HUES64 (cell line): Measurements from ENCODE around the gene NHP2.
"Not testable (repeated sequence)": the region's sequence is repeated elsewhere in the genome, so short reads cannot be mapped to it uniquely, and the experiment has no call there.

Experiments
- H3K27ac ChIP-seq: 2 replicates; pipeline ENCODE4 v1.7.0; 2013; ENCODE audit warnings: low read depth, low read length, inconsistent platforms
- H3K27me3 ChIP-seq: 2 replicates; pipeline ENCODE4 v1.6.1; 2013; ENCODE audit warnings: mild to moderate bottlenecking, low read length; ENCODE audit not compliant: insufficient read depth
- H3K36me3 ChIP-seq: 2 replicates; pipeline ENCODE4 v1.6.1; 2013; ENCODE audit warnings: mild to moderate bottlenecking, low read length; ENCODE audit not compliant: insufficient read depth
- H3K4me1 ChIP-seq: 2 replicates; pipeline ENCODE4 v1.6.1; 2013; ENCODE audit warnings: mild to moderate bottlenecking, low read length, moderate library complexity; ENCODE audit not compliant: insufficient read depth
- H3K4me3 ChIP-seq: 2 replicates; pipeline ENCODE4 v1.5.1; 2013; ENCODE audit warnings: mild to moderate bottlenecking, low read length, moderate library complexity
- H3K9ac ChIP-seq: 2 replicates; pipeline ENCODE4 v1.6.1; 2013; ENCODE audit warnings: mild to moderate bottlenecking, low read depth, low read length
- H3K9me3 ChIP-seq: 2 replicates; pipeline ENCODE4 v1.6.1; 2013; ENCODE audit warnings: low read depth, low read length; ENCODE audit not compliant: insufficient read depth
- WGBS: fragments of 150-250, 120-280 bp; methylation state at CpG from one replicate; pipeline ENCODE4 v1.1.7; 2013; ENCODE audit warnings: missing lambda C conversion rate; 5-methylcytosine and 5-hydroxymethylcytosine counted together

NHP2 gene

DNA sequence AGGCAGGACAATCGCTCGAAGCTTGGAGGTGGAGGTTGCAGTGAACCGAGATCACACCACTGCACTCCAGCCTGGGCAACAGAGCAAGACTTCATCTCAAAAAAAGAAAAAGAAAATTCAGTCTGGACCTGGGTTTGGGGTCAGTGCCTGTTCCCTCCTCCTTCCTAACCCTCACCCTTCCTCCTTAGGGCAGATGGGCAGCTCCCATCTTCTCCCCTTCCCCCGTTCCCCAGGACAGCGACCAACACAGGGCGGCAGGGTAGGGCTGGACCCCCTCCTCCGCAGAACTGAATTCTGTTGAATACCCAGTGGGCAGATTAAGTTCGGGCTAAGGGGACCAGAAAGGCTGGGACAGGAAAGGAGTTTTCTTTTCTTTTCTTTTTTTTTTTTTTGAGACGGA is 24.4 kb downstream of the NHP2 start:
- Histone ChIP-seq H3K27ac (0 out of 2 replicates have a peak overlapping the region, but pooled peaks have one; percentile 41), H3K9me3 (no peaks in the 10 kb centered on the region), H3K4me1 (peaks cover 26% of the 10 kb centered on the region), H3K36me3 (peaks cover 8% of the 10 kb centered on the region), H3K9ac (no peak overlapping the region), H3K27me3 (no peaks in the 10 kb centered on the region), H3K4me3 (no peak overlapping the region)
- WGBS, result 91% methylated on average over 9 of the region's 9 CpGs

DNA sequence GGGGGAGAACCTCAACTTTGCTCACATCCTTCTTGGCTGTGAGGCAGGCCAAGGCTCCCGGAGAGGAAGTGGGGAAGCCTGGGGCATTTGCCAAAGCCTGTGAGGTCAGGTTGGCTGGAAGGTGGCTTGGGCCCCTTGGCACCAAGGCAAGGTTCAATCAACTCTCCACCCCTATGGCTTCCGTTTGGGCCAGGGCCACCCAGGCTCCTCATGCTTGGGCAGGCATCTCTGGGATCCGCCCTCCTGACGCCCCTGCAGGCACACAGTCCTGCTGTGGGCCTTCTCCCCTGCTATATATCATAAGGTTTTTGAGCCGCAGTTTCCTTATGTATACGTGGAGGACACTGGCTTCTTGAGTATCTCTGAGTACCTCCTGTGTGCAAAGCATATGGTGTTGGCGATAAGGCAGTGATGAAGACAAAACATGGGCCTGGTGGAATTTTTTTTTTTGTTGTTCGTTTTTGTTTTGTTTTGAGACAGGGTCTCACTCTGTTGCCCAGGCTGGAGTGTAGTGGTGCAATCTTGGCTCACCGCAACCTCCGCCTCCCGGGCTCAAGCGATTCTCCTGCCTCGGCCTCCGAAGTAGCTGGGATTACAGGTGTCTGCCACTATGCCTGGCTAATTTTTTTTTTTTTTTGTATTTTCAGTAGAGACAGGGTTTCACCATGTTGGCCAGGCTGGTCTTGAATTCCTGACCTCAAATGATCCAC is 26.2 kb downstream of the NHP2 start:
- 86% methylated on average over 13 of the region's 14 CpGs for WGBS
- peaks cover 15% of the 10 kb centered on the region for H3K36me3 ChIP-seq
- peak overlapping the region; percentile 68 for H3K9ac ChIP-seq
- H3K4me1 ChIP-seq, result peaks cover 33% of the 10 kb centered on the region
- not testable (repeated sequence) for H3K27me3 ChIP-seq, H3K9me3 ChIP-seq, H3K4me3 ChIP-seq
- H3K27ac ChIP-seq, result peak overlapping the region; percentile 98

GRCh38 chr5:178126556-178126955 is 27.1 kb downstream of the NHP2 start:
- H3K4me1 ChIP-seq, result peaks cover 33% of the 10 kb centered on the region
- H3K36me3 ChIP-seq, result peaks cover 24% of the 10 kb centered on the region
- no peaks in the 10 kb centered on the region for H3K27me3 ChIP-seq
- H3K4me3 ChIP-seq, result peak overlapping the region; percentile 10
- WGBS, result 0% methylated on average over 2 of the region's 3 CpGs
- peak overlapping the region; percentile 98 for H3K27ac ChIP-seq
- H3K9me3 ChIP-seq, result no peaks in the 10 kb centered on the region
- H3K9ac ChIP-seq, result peak overlapping the region; percentile 68

- Histone ChIP-seq H3K4me1 (peaks cover 32% of the 10 kb centered on the region), H3K27me3 (no peaks in the 10 kb centered on the region), H3K27ac (peak overlapping the region; percentile 96), H3K9me3 (no peaks in the 10 kb centered on the region), H3K36me3 (peaks cover 35% of the 10 kb centered on the region), H3K9ac (peak overlapping the region; percentile 49; the same call in 1 of the 2 replicates), H3K4me3 (no peak overlapping the region)
- whole genome bisulfite sequencing, result 82% methylated on average over 9 of the region's 10 CpGs
These were observed 28.3 kb downstream of the NHP2 start for GRCh38 chr5:178125253-178125906.

DNA sequence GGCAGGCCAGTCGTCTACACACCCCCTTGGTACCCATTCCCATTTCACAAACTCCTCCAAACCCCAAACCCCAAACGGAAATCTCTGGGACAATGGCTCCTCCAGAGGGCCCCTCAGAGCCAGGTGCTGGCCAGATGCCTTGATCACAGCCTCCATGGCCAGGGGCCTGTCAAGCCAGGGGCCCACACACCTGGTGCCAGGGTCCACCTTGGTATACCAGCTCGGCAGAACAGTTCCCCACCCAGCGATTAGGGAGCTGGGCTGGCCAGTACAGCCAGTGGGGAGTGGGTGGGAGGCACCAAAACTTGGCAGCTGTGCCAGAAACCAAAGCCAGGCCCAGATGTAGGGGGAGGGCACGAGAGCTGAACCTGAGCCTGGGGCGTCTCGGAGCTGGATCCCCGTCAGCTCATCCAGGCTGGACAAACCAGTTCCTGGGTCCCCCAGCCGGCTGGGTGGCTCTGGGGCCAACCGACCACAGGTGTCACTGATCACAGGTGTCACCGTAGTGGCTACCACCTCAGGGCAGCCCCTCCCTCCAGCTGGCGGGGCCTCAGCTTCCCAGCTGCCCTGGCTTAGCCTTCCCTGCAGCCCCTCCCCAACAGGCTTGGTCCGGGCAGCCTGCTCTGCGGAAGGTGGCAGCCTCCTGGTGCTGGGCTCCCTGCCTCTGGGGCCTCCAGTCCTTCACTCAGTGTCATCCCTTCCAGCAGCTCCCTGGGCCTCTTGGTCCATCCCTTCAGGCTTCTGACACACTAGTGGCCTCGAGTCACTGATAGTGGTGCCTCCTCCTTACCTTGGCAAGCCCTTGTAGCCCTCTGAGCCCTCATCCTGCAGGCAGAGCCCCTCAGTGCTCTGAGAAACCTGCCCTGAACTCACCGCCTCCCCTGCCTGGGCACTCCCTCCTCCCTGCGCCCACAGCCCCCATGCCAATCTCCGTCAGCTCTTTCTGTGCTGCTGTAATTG is 29.4 kb downstream of the NHP2 start:
- 90% methylated on average over 18 of the region's 18 CpGs for WGBS
- Histone ChIP-seq H3K36me3 (peaks cover 44% of the 10 kb centered on the region), H3K4me1 (peaks cover 32% of the 10 kb centered on the region), H3K27me3 (no peaks in the 10 kb centered on the region), H3K9ac (0 out of 2 replicates have a peak overlapping the region, but pooled peaks have one; percentile 4), H3K27ac (peak overlapping the region; percentile 96), H3K4me3 (no peak overlapping the region), H3K9me3 (no peaks in the 10 kb centered on the region)

DNA sequence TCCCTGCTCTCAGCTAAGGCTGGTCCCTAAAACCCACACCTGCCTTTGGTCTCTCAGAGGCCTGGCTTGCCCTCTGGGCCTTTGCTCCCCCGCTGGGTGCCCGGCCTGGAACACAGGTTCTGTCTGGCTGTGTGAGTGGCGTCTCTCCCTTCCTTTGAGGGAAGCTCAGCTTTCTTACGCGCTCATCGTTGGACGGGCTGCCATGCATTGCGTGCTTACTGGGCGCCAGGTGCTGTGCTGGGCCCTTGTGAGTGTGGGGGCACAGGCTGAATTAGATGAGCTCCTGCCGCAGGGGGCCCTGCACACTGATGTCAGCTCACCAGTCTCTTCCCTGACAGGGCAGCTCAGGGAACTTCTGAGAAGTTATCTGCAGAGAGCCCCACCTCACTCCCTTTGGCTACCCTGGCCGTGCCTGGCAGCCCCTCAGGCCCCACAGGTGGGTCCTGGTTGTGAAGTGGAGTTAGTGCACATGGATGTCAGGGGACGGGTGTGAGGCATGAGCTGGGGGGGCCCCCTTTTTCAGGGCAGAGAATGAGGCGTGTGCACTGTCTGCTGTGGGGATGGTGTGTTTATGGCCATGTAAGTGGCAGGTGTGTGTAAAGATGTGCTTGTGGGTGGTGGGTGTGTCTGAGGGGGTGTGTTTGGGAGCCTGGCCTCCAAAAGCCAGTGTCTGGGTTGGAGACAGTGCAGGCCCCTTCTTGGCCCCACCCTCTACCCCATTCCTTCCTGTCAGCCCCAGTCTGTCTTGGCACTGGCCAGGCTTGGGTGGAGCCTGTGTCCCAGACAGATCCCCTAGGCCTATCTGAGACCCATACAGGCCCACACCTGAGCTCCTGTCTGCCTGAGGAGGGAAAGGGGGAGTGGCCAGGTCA is 30.4 kb downstream of the NHP2 start:
- peaks cover 46% of the 10 kb centered on the region for H3K36me3 ChIP-seq
- H3K9ac ChIP-seq, result no peak overlapping the region
- no peaks in the 10 kb centered on the region for H3K27me3 ChIP-seq
- no peaks in the 10 kb centered on the region for H3K9me3 ChIP-seq
- 93% methylated on average over 13 of the region's 13 CpGs for WGBS
- no peak overlapping the region for H3K4me3 ChIP-seq
- peak overlapping the region; percentile 96 for H3K27ac ChIP-seq
- peaks cover 32% of the 10 kb centered on the region for H3K4me1 ChIP-seq

GRCh38 chr5:178122346-178122745 is 31.3 kb downstream of the NHP2 start:
- H3K36me3 ChIP-seq, result peaks cover 46% of the 10 kb centered on the region
- no peak overlapping the region for H3K4me3 ChIP-seq
- no peaks in the 10 kb centered on the region for H3K9me3 ChIP-seq
- peaks cover 34% of the 10 kb centered on the region for H3K4me1 ChIP-seq
- H3K27ac ChIP-seq, result peak overlapping the region; percentile 7
- no peak overlapping the region for H3K9ac ChIP-seq
- H3K27me3 ChIP-seq, result no peaks in the 10 kb centered on the region
- 91% methylated on average over 5 of the region's 5 CpGs for WGBS

DNA sequence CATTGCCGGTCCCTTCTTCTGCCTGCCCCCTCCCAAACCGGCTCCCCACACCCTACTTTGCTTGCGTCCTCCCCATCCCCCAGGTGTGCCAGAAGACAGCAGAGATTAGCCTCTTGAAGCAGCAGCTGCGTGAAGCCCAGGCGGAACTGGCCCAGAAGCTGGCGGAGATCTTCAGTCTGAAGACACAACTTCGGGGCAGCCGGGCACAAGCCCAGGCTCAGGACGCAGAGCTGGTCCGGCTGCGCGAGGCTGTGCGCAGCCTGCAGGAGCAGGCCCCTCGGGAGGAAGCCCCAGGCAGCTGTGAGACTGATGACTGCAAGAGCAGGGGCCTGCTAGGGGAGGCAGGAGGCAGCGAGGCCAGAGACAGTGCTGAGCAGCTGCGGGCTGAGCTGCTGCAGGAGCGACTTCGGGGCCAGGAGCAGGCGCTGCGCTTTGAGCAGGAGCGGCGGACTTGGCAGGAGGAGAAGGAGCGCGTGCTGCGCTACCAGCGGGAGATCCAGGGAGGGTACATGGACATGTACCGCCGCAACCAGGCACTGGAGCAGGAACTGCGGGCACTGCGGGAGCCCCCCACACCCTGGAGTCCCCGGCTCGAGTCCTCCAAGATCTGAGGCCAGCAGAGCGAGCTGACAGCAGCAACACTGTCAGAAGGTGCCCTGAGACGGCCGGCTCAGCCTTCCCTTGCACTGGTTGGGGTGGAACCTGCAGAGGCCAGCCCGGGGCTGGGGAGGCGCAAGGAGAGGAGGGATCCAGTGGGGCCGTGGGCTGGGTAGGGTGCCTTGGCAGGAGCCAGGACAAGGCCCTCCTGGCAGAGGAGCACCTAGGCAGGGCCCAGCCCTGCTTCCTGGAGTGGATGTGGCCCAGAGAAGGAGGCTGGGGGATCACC is 32.1 kb downstream of the NHP2 start:
- H3K27ac ChIP-seq, result no peak overlapping the region; the same call in 1 of the 2 replicates
- H3K9ac ChIP-seq, result no peak overlapping the region
- no peak overlapping the region for H3K4me3 ChIP-seq
- H3K9me3 ChIP-seq, result no peaks in the 10 kb centered on the region
- H3K27me3 ChIP-seq, result no peaks in the 10 kb centered on the region
- 95% methylated on average over 38 of the region's 38 CpGs for WGBS
- peaks cover 32% of the 10 kb centered on the region for H3K4me1 ChIP-seq
- H3K36me3 ChIP-seq, result peaks cover 46% of the 10 kb centered on the region

DNA sequence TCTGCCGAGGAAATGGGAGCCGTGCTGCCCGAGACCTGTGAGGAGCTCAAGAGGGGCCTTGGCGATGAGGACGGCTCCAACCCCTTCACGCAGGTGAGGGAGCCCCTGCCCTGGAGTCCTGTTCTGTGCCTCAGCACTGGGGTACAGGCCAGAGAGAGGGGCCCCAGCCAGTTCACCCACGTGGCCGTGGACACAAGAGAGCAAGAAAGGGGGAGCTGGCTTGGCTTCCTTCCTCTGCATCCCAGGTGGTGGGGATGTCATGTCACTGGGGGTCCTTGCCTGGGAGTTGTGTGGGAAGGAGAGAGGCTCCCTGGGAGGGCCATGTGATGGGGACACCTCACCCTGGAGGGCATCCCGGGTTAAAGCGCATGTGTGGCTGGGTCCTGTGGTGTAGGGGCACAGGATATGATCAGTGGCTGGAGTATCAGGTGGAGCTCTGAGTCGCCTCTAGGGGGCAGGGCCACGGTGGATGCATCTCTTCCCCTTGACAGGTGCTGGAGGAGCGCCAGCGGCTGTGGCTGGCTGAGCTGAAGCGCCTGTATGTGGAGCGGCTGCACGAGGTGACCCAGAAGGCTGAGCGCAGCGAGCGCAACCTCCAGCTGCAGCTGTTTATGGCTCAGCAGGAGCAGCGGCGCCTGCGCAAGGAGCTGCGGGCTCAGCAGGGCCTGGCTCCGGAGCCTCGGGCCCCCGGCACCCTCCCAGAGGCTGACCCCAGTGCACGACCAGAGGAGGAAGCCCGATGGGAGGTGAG is 32.9 kb downstream of the NHP2 start:
- no peak overlapping the region for H3K9ac ChIP-seq
- peaks cover 46% of the 10 kb centered on the region for H3K36me3 ChIP-seq
- no peaks in the 10 kb centered on the region for H3K9me3 ChIP-seq
- H3K27ac ChIP-seq, result peak overlapping the region; percentile 41; the same call in 1 of the 2 replicates
- H3K4me3 ChIP-seq, result no peak overlapping the region
- H3K4me1 ChIP-seq, result peaks cover 37% of the 10 kb centered on the region
- no peaks in the 10 kb centered on the region for H3K27me3 ChIP-seq
- 86% methylated on average over 29 of the region's 29 CpGs for WGBS
